Activated CD8-positive, alpha-beta T cell treated with anti-CD3 and anti-CD28 coated beads for 36 hours (primary cell): ENCODE data around the gene SAFB. TPM values are rescaled to one million over a fixed set of nuclear protein-coding genes. Genes with fewer than 3 reads are reported as not detected.
A peak's percentile ranks its signal among the peaks of the same experiment; 100 is the strongest.

Experiments used
- ATAC-seq: fragments of 200-7000 bp; cut with Tn5 transposase; one replicate; pipeline ENCODE4 v1.10.0; 2021; ENCODE audit warnings: mild to moderate bottlenecking, moderate library complexity
- CTCF ChIA-PET: fragments of 350-600 bp; sonication (Branson Sonifier 250); formaldehyde crosslinking; loops from one replicate; lab custom pipeline; 2021; ENCODE audit warnings: antibody characterized with exemption; lab: Charles Lee
- POLR2A ChIA-PET: fragments of 350-600 bp; sonication (Branson Sonifier 250); formaldehyde crosslinking; loops from one replicate; lab custom pipeline; 2021; ENCODE audit warnings: antibody characterized with exemption; lab: Charles Lee
- DNase-seq: peaks from one replicate; pipeline ENCODE4 v3.0.0-alpha.2; 2020
- H3K27ac Mint-ChIP-seq: one replicate; pipeline ENCODE4 v1.8.0; 2021; ENCODE audit warnings: mild to moderate bottlenecking, mixed read lengths
- H3K27me3 Mint-ChIP-seq: one replicate; pipeline ENCODE4 v1.8.0; 2021; ENCODE audit warnings: mixed read lengths
- H3K36me3 Mint-ChIP-seq: one replicate; pipeline ENCODE4 v1.8.0; 2021; ENCODE audit warnings: low read depth, mixed read lengths
- H3K4me1 Mint-ChIP-seq: one replicate; pipeline ENCODE4 v1.8.0; 2021; ENCODE audit warnings: low read depth, mixed read lengths
- H3K4me3 Mint-ChIP-seq: one replicate; pipeline ENCODE4 v1.8.0; 2021; ENCODE audit warnings: mild to moderate bottlenecking, moderate library complexity, mixed read lengths
- H3K9me3 Mint-ChIP-seq: one replicate; pipeline ENCODE4 v1.8.0; 2021; ENCODE audit warnings: mixed read lengths
- intact Hi-C: fragments of 100-400 bp; cut with micrococcal nuclease; formaldehyde crosslinking; loops from one replicate; pipeline ENCODE4 v1.10.0; 2022
- total RNA-seq, 2 experiments: library from RNA; stranded (reverse); gene quantifications; one replicate each; pipeline ENCODE4 v1.2.3, GENCODE V29; 2021
- TF ChIP-seq, protein P1 (sequence below): fragments of 200-600 bp; IDR thresholded peaks from one replicate; pipeline ENCODE4 v1.8.0; 2022; ENCODE audit warnings: antibody characterized with exemption, mild to moderate bottlenecking

The SAFB gene
- total RNA-seq, 2 experiments from 2014 or later: 124 to 132 TPM

DNA sequence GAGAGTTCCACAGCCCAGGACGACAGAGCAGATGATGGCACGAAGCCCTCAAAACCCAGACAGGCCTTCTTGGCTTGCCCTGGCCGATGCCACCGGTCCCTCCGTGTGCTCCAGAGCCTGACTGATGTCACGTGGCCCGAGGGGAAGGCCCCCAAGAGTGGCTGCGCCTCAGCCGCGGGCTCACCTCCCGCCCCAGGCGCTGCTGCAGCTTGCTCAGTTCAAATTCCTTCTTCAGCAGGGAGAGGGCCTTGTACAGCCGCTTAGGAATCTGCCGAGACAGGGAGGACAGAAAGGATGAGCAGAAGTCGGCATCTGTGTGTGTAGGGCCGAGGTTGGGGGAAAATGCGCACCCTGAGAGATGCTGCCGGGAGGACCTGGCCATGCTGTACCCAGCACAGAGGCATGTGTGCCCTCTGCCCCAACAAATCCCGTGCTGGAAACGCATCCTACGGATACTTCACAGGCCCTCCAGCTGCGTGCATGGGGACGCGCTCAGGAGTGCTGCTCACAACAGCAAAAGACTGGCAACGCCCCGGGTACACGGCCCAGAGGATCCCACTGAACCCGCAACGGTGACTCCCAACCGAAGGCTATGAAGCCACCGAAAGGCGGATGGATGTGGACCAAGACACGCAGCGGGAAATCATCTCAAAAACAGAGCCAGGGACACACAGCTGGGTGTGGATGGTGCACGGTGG is 84.1 kb downstream of the SAFB start:
- H3K9me3 Mint-ChIP-seq: no peaks in the 10 kb centered on the region
- TF ChIP-seq, protein P1, sequence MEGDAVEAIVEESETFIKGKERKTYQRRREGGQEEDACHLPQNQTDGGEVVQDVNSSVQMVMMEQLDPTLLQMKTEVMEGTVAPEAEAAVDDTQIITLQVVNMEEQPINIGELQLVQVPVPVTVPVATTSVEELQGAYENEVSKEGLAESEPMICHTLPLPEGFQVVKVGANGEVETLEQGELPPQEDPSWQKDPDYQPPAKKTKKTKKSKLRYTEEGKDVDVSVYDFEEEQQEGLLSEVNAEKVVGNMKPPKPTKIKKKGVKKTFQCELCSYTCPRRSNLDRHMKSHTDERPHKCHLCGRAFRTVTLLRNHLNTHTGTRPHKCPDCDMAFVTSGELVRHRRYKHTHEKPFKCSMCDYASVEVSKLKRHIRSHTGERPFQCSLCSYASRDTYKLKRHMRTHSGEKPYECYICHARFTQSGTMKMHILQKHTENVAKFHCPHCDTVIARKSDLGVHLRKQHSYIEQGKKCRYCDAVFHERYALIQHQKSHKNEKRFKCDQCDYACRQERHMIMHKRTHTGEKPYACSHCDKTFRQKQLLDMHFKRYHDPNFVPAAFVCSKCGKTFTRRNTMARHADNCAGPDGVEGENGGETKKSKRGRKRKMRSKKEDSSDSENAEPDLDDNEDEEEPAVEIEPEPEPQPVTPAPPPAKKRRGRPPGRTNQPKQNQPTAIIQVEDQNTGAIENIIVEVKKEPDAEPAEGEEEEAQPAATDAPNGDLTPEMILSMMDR: no peak
- no peaks in the 10 kb centered on the region for H3K27me3 Mint-ChIP-seq
- intact Hi-C loops: no loop called here
- no peaks in the 10 kb centered on the region for H3K4me1 Mint-ChIP-seq
- DNase-seq: no peak
- H3K27ac Mint-ChIP-seq: no peak overlapping the region
- POLR2A ChIA-PET: interaction anchor here (1.1 to 18.8 kb wide), 3 partner anchors 11 to 28 kb away, joined by 4 to 516 read pairs (median 82); partner anchors contain the start of genes CATSPERD, HSD11B1L, LONP1 and RPL36
- H3K36me3 Mint-ChIP-seq: peaks cover 52% of the 10 kb centered on the region
- ATAC-seq: no peak
- H3K4me3 Mint-ChIP-seq: no peak overlapping the region
- CTCF ChIA-PET: interaction anchor here (1.2 kb wide), 1 partner anchor 17 kb away, joined by 3 read pairs; the partner anchor contains the start of gene RPL36

DNA sequence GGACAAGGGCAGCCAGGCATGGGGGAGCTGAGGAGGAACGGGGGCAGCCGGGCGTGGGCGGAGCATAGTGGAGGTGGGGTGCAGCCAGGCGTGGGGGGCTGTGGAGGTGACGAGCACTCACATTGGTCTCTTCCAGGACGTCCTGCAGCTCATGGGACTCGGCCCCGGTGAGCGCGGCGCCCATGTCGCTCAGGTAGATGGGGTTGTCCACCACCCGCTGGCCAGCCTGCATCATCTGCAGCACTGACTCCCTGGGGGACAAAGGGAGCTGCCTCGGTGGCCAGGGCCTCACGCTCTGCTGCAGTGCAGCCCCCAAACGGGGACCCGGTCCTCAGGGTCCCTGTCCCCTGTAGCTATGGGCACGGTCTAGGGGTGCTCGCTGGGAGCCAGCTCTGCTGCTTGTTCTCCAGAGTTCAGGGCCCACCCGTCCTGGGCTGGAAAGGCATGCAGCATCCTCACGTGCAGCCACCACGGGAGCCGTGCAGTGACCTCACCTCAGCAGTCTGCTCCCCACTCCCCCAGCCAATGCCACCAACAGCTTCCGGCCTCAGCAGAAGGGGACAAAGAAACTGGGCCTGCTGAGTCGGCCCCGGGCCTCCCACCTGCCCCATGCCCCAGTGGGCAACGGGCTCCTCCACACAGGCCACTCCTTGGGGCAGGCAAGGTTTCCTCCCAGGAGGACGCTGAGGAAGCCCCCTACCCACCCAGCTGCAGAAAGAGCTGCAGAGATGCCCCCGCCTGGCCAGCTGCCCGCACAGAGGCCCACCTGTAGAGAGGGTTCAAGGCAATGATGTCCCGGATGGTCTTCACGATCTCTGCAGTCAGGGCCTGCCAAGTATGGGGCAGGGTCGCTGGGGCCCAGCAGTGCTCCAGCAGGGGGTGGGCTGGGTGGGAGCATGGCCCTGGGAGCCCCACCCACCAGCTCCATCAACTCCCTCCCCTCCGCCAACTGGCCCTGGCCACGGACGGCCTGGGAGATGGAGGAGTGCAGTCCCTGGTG is 85.0 kb downstream of the SAFB start:
- Mint-ChIP-seq H3K27ac (no peak overlapping the region), H3K9me3 (no peaks in the 10 kb centered on the region), H3K36me3 (peaks cover 54% of the 10 kb centered on the region), H3K27me3 (no peaks in the 10 kb centered on the region), H3K4me1 (no peaks in the 10 kb centered on the region), H3K4me3 (no peak overlapping the region)
- TF ChIP-seq, protein P1: no peak
- ATAC-seq: peak; percentile 19
- intact Hi-C loops: no loop called here
- ChIA-PET POLR2A (interaction anchor here (1.1 to 18.8 kb wide), 3 partner anchors 10 to 28 kb away, joined by 4 to 516 read pairs (median 82); partner anchors contain the start of genes CATSPERD, HSD11B1L, LONP1 and RPL36), CTCF (interaction anchor here (1.2 kb wide), 1 partner anchor 18 kb away, joined by 3 read pairs; the partner anchor contains the start of gene RPL36)
- DNase-seq: no peak

DNA sequence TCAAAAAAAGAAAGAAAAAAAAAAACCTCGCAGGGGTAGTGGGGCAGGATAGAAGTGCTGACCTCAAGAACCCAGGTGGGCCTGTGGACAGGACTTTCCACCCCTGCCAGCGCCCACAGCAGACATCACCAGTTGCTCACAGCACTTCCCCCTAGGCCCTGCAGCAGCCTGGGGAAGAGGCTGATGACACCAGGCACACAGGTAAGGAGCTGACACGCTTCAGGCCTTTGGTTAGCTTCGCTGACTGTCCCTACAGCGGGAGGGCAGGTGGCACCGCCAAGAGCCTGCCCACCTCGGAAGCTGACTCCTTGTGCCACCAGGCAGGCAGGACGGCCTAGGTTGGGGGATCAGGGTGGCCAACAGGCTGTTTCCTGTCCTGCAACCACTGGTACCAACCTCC is 88.1 kb downstream of the SAFB start:
- ATAC-seq (no peak), DNase-seq (no peak)
- H3K27me3 Mint-ChIP-seq: no peaks in the 10 kb centered on the region
- TF ChIP-seq, protein P1: no peak
- no peak overlapping the region for H3K27ac Mint-ChIP-seq
- H3K36me3 Mint-ChIP-seq: peaks cover 51% of the 10 kb centered on the region
- POLR2A ChIA-PET: interaction anchor here (1.0 to 18.8 kb wide), 3 partner anchors 9 to 72 kb away, joined by 3 to 516 read pairs (median 6); partner anchors contain the start of genes CATSPERD, HSD11B1L, LONP1 and RPL36
- CTCF ChIA-PET: interaction anchor here (1.9 kb wide), 1 partner anchor 11 kb away, joined by 6 read pairs; no protein-coding TSS in a partner anchor
- no peak overlapping the region for H3K4me3 Mint-ChIP-seq
- intact Hi-C loops: no loop called here
- peaks cover 6% of the 10 kb centered on the region for H3K4me1 Mint-ChIP-seq
- no peaks in the 10 kb centered on the region for H3K9me3 Mint-ChIP-seq

DNA sequence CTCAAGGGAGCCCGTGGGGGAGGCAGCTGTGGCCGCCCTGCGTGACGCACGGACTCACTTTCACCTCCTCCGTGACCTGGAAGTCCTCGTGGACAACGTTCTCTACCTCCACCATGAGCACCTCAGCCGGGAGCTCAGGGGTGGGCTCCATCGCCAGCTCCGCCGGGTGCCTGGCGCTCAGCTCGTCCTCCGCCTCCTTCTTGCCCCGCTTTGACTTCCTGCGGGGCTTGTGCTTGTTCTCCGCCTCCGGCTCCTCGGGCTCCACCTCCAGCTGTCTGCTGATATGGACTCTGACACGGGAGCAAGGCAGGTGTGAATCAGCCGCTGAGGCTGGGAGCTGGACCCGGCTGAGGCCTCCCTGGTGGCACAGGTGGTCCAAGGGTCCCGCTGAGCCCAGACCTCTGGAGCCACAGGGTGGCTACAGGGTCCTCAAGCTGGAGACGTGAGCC is 88.9 kb downstream of the SAFB start:
- H3K4me3 Mint-ChIP-seq: no peak overlapping the region
- H3K36me3 Mint-ChIP-seq: peaks cover 48% of the 10 kb centered on the region
- no peak for DNase-seq
- no peak for ATAC-seq
- intact Hi-C loops: no loop called here
- peaks cover 9% of the 10 kb centered on the region for H3K4me1 Mint-ChIP-seq
- H3K9me3 Mint-ChIP-seq: no peaks in the 10 kb centered on the region
- no peak overlapping the region for H3K27ac Mint-ChIP-seq
- CTCF ChIA-PET: interaction anchor here (1.5 to 1.9 kb wide), 2 partner anchors 9 to 12 kb away, joined by 4 to 6 read pairs; partner anchors contain the start of genes CATSPERD and LONP1
- POLR2A ChIA-PET: interaction anchor here (0.8 to 18.8 kb wide), 6 partner anchors 8 to 88 kb away, joined by 3 to 516 read pairs (median 4); partner anchors contain the start of genes CATSPERD, HSD11B1L, LONP1 and RPL36
- TF ChIP-seq, protein P1: no peak
- no peaks in the 10 kb centered on the region for H3K27me3 Mint-ChIP-seq
